ENCODE results near the gene COL24A1. TPM values are rescaled to one million over a fixed set of nuclear protein-coding genes. Genes with fewer than 3 reads are reported as not detected.
A peak's percentile ranks its signal among the peaks of the same experiment; 100 is the strongest.

Gene COL24A1
- total and polyA plus RNA-seq, 2 donors from 2014 or later, result 0.47 to 0.54 TPM

GRCh38 chr1:85700422-85700821, 456.1 kb downstream of the COL24A1 start:
- intact Hi-C loops (cut with DNase I), result no loop called here
- Histone ChIP-seq H3K4me3 (ENCODE audit: low read length in 3 of 3) (no peak overlapping the region), H3K9ac (ENCODE audit: low read length in 3 of 3) (no peak overlapping the region), H3K36me3 (ENCODE audit: control insufficient read depth in 2 of 3, insufficient read depth in 3 of 3, low read length in 3 of 3) (peaks cover 0 to 7% (median 0%) of the 10 kb centered on the region in 3 donors), H3K27ac (ENCODE audit: low read depth in 2 of 2, low read length in 2 of 2) (no peak overlapping the region), H3K9me3 (ENCODE audit: control insufficient read depth in 2 of 3, insufficient read depth in 1 of 3, low read length in 3 of 3) (no peaks in the 10 kb centered on the region), H3K27me3 (ENCODE audit: control insufficient read depth, insufficient read depth, low read length) (no peaks in the 10 kb centered on the region), H3K4me1 (ENCODE audit: control insufficient read depth in 2 of 3, insufficient read depth in 2 of 3, low read depth in 1 of 3, low read length in 3 of 3) (no peaks in the 10 kb centered on the region)
- TF ChIP-seq CTCF (IDR thresholded peaks at IDR 0.05; ENCODE audit: borderline replicate concordance, extremely low read depth, insufficient read depth), result no peak
- FAIRE-seq (no peak), DNase-seq (no peak)

GRCh38 chr1:85697895-85698294, 458.7 kb downstream of the COL24A1 start:
- Histone ChIP-seq H3K27ac (ENCODE audit: low read depth in 2 of 2, low read length in 2 of 2) (no peak overlapping the region), H3K27me3 (ENCODE audit: control insufficient read depth, insufficient read depth, low read length) (no peaks in the 10 kb centered on the region), H3K4me3 (ENCODE audit: low read length in 3 of 3) (no peak overlapping the region), H3K9me3 (ENCODE audit: control insufficient read depth in 2 of 3, insufficient read depth in 1 of 3, low read length in 3 of 3) (no peaks in the 10 kb centered on the region), H3K9ac (ENCODE audit: low read length in 3 of 3) (no peak overlapping the region), H3K36me3 (ENCODE audit: control insufficient read depth in 2 of 3, insufficient read depth in 3 of 3, low read length in 3 of 3) (peaks cover 0 to 5% (median 0%) of the 10 kb centered on the region in 3 donors), H3K4me1 (ENCODE audit: control insufficient read depth in 2 of 3, insufficient read depth in 2 of 3, low read depth in 1 of 3, low read length in 3 of 3) (no peaks in the 10 kb centered on the region)
- intact Hi-C loops (cut with DNase I), result no loop called here
- no peak for TF ChIP-seq CTCF (IDR thresholded peaks at IDR 0.05; ENCODE audit: borderline replicate concordance, extremely low read depth, insufficient read depth)
- FAIRE-seq (no peak), DNase-seq (no peak)

- peak; percentile 42 for TF ChIP-seq CTCF (IDR thresholded peaks at IDR 0.05; ENCODE audit: borderline replicate concordance, extremely low read depth, insufficient read depth)
- intact Hi-C loops (cut with DNase I), result loop anchor here (5.0 kb wide), 1 partner anchor 391 kb away; no protein-coding TSS in a partner anchor
- Histone ChIP-seq H3K4me1 (ENCODE audit: control insufficient read depth in 2 of 3, insufficient read depth in 2 of 3, low read depth in 1 of 3, low read length in 3 of 3) (no peaks in the 10 kb centered on the region), H3K9me3 (ENCODE audit: control insufficient read depth in 2 of 3, insufficient read depth in 1 of 3, low read length in 3 of 3) (no peaks in the 10 kb centered on the region), H3K27me3 (ENCODE audit: control insufficient read depth, insufficient read depth, low read length) (no peaks in the 10 kb centered on the region), H3K36me3 (ENCODE audit: control insufficient read depth in 2 of 3, insufficient read depth in 3 of 3, low read length in 3 of 3) (peaks cover 0 to 3% (median 0%) of the 10 kb centered on the region in 3 donors), H3K27ac (ENCODE audit: low read depth in 2 of 2, low read length in 2 of 2) (no peak overlapping the region), H3K4me3 (ENCODE audit: low read length in 3 of 3) (no peak overlapping the region), H3K9ac (ENCODE audit: low read length in 3 of 3) (no peak overlapping the region)
- DNase-seq, result peak in 2 of 5 donors; percentile 26 to 70
- peak; percentile 57 for FAIRE-seq
These were observed 463.8 kb downstream of the COL24A1 start for GRCh38 chr1:85692730-85693314.
